Aorta (tissue), 5 donors: ENCODE results near the gene PLXNC1. TPM values are rescaled to one million over a fixed set of nuclear protein-coding genes. Genes with fewer than 3 reads are reported as not detected.

Experiments used
- ATAC-seq: fragments of 200-7000 bp; cut with Tn5 transposase; one replicate; pipeline ENCODE4 v1.9.1; 2022; ENCODE audit warnings: moderate library complexity; ENCODE audit not compliant: low FRiP score
- DNase-seq, 2 donors: peaks; one replicate each; pipeline ENCODE4 v3.0.0-alpha.2; 2020
- H3K27ac ChIP-seq, 2 donors: one replicate each; pipeline ENCODE4 v1.5.1; 2013; ENCODE audit warnings: low read length in 2 of 2, mild to moderate bottlenecking in 2 of 2, moderate library complexity in 2 of 2, control low read depth in 1 of 2, inconsistent platforms in 1 of 2, low read depth in 1 of 2
- H3K27me3 ChIP-seq, 2 donors: one replicate each; pipeline ENCODE4 v1.6.1; 2013; ENCODE audit warnings: control low read depth in 1 of 2, low read length in 1 of 2, mild to moderate bottlenecking in 1 of 2, moderate library complexity in 1 of 2; ENCODE audit not compliant: insufficient read depth in 2 of 2, control insufficient read depth in 1 of 2
- H3K36me3 ChIP-seq, 2 donors: one replicate each; pipeline ENCODE4 v1.6.1; 2013; ENCODE audit warnings: control low read depth in 1 of 2, low read length in 1 of 2, mild to moderate bottlenecking in 1 of 2; ENCODE audit not compliant: insufficient read depth in 2 of 2, control insufficient read depth in 1 of 2
- H3K4me1 ChIP-seq, 2 donors: one replicate each; pipeline ENCODE4 v1.6.1; 2013; ENCODE audit warnings: low read length in 2 of 2, control low read depth in 1 of 2, mild to moderate bottlenecking in 1 of 2, moderate library complexity in 1 of 2; ENCODE audit not compliant: insufficient read depth in 2 of 2, control insufficient read depth in 1 of 2
- H3K4me3 ChIP-seq, 2 donors: one replicate each; pipeline ENCODE4 v1.5.1; 2013; ENCODE audit warnings: low read length in 2 of 2, control low read depth in 1 of 2, mild to moderate bottlenecking in 1 of 2
- H3K9me3 ChIP-seq: one replicate; pipeline ENCODE4 v1.6.1; 2013; ENCODE audit warnings: mild to moderate bottlenecking, low read length; ENCODE audit not compliant: control insufficient read depth
- WGBS, 2 donors: extraction: QIAGEN DNeasy Blood & Tissue Kit; methylation state at CpG; one replicate each; pipeline ENCODE4 v1.1.7; 2013; 5-methylcytosine and 5-hydroxymethylcytosine counted together
- intact Hi-C, 2 donors: fragments of 100-400 bp; cut with DNase I; formaldehyde crosslinking; loops; one replicate each; pipeline versions ENCODE4 v1.14.2 to v1.15.0; 2022
- polyA plus RNA-seq, 2 donors: library from polyadenylated mRNA; stranded (reverse); fragments of 200-250 nt; gene quantifications; one replicate each; pipeline ENCODE4 v1.2.3, GENCODE V29; 2013
- total RNA-seq, 2 donors: library from RNA; stranded (reverse); fragmentation: NEBNext Ultra II Directional; extraction: Animal tissue kit (Norgen Biotek cat#: 25700); gene quantifications; one replicate each; pipeline ENCODE4 v1.2.1, GENCODE V29; 2021
- donor health status: healthy with polysubstance abuse.
- donor health status: Bipolar disorder and iron deficiency.
- donor health status: DM: no; HTN: no; CAD: no.
- donor health status: DM: no; HTN: no; CAD: no.
- donor health status: DM: yes; HTN: yes; CAD: no.

PLXNC1 gene
- total and polyA plus RNA-seq, 4 donors, result 1.2 to 26.8 (median 5.4) TPM

- Histone ChIP-seq H3K27me3 (no peaks in the 10 kb centered on the region), H3K4me1 (no peaks in the 10 kb centered on the region), H3K36me3 (no peaks in the 10 kb centered on the region), H3K27ac (no peak overlapping the region), H3K4me3 (no peak overlapping the region), H3K9me3 (no peaks in the 10 kb centered on the region)
- DNase-seq, result no peak
- 94 to 97% methylated on average over 3 of the region's 3 CpGs for WGBS, 2 donors
- intact Hi-C loops, result no loop called here
- no peak for ATAC-seq
Observed at GRCh38 chr12:94333396-94333795, 185.0 kb downstream of the PLXNC1 start.

GRCh38 chr12:94336211-94336925 lies 188.0 kb downstream of the PLXNC1 start:
- no peak for DNase-seq
- Histone ChIP-seq H3K36me3 (no peaks in the 10 kb centered on the region), H3K27me3 (no peaks in the 10 kb centered on the region), H3K4me1 (no peaks in the 10 kb centered on the region), H3K27ac (no peak overlapping the region), H3K4me3 (no peak overlapping the region), H3K9me3 (no peaks in the 10 kb centered on the region)
- 75 to 76% methylated on average over 5 of the region's 5 CpGs for WGBS, 2 donors
- no peak for ATAC-seq
- intact Hi-C loops, result no loop called here

- ATAC-seq, result no peak
- no peak overlapping the region for H3K27ac ChIP-seq
- WGBS, 2 donors, result 92 to 95% methylated on average over 4 of the region's 4 CpGs
- no peaks in the 10 kb centered on the region for H3K9me3 ChIP-seq
- no peak overlapping the region for H3K4me3 ChIP-seq
- no peak for DNase-seq
- H3K4me1 ChIP-seq, result no peaks in the 10 kb centered on the region
- no peaks in the 10 kb centered on the region for H3K36me3 ChIP-seq
- no peaks in the 10 kb centered on the region for H3K27me3 ChIP-seq
- intact Hi-C loops, result no loop called here
Observed at GRCh38 chr12:94338006-94338794, 189.8 kb downstream of the PLXNC1 start.

- DNase-seq (no peak), ATAC-seq (no peak)
- intact Hi-C loops, result no loop called here
- Histone ChIP-seq H3K27ac (no peak overlapping the region), H3K27me3 (no peaks in the 10 kb centered on the region), H3K4me3 (no peak overlapping the region), H3K4me1 (no peaks in the 10 kb centered on the region), H3K9me3 (no peaks in the 10 kb centered on the region), H3K36me3 (no peaks in the 10 kb centered on the region)
- 95 to 98% methylated on average over 6 of the region's 6 CpGs for WGBS, 2 donors
Observed at GRCh38 chr12:94340573-94340972, 192.2 kb downstream of the PLXNC1 start.

GRCh38 chr12:94353130-94353529 lies 204.8 kb downstream of the PLXNC1 start:
- peaks cover 6% of the 10 kb centered on the region for H3K9me3 ChIP-seq
- no peak overlapping the region for H3K27ac ChIP-seq
- ATAC-seq, result no peak
- intact Hi-C loops, result no loop called here
- H3K36me3 ChIP-seq, result no peaks in the 10 kb centered on the region
- no peaks in the 10 kb centered on the region for H3K27me3 ChIP-seq
- no peak overlapping the region for H3K4me3 ChIP-seq
- no peaks in the 10 kb centered on the region for H3K4me1 ChIP-seq
- 94 to 96% methylated on average over 1 of the region's 1 CpG for WGBS, 2 donors
- no peak for DNase-seq
